ENCODE measurements around the gene TP53TG5. TPM values are rescaled to one million over a fixed set of nuclear protein-coding genes. Genes with fewer than 3 reads are reported as not detected.
A peak's percentile ranks its signal among the peaks of the same experiment; 100 is the strongest.

TP53TG5 gene
- total RNA-seq, 4 donors from 2014 or later, result not detected

DNA sequence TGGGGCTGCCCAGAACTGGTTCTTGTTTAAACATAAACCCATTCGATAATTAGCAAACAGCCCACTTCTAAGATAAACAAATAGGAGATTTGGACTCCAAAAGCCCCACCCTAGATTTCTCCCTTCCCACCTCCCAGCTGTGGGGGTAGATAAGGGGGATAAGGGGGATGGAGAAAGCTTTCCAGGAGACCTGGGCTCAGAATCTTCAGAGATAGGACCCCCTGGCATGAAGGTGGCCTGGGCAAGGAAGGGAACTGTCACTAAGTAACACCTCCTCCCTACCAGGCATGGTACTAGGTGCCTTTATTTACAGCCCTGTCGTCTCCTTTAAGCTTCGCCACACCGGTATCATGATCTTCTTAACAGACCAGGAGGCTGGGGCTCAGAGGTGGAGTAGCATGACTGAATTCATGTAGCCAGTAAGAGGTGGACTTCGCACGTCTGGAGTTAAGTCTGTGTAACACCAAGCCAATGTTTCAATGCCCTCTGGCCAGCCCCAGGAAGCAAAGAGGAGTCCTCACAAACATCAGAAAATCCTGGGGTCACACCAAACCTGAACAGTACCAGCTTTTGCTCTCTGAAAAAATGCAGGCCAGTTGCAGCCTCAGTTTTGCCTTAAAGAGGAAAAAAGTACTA lies 34.5 kb downstream of the TP53TG5 start:
- in situ Hi-C loops (cut with MboI; ENCODE audit: low sequenced_read_pairs in 4 of 4), result loop anchor here in 2 of 4 donors (25.0 kb wide), 2 partner anchors 1131 to 1156 kb away; partner anchors contain the start of genes JPH2 (in 1 of the 2) and OSER1 (in 1 of the 2)
- peaks cover 64 to 83% of the 10 kb centered on the region in 2 donors for H3K4me1 ChIP-seq

DNA sequence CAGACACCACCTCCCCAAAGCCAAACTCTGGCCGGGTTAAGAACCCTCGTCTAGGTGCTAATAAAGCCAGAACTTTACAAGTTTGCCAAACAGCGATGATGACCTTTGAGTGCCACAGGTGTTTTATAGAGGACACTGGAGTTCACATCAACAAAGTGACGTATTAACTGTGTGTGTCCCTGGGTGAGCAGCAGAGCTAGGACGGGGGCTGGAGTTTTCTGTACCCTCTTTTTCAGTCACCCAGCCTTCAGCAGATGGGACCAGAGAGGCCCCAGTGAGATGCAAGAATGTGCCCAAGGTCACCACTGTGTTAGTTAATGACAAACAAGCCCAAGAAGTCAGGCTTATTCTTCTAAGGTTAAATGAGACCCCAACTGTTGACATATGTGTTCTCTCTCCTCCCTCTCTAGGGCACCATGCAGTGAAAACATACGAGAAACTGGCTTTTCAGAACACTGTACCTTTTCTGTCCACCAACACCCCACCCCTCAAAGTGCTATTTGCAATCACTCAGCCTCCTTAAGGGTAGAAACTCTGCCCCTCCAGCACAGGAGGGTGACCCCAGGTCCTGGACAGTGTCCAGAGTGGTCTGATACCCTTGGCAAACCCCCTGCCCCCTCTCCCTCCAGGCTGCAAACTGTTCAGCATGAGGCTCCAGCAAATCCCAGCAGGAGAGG lies 35.1 kb downstream of the TP53TG5 start:
- DNase-seq, result no peak
- intact Hi-C loops (cut with DNase I; ENCODE audit: low total_unique reads), result loop anchor here (1.0 kb wide), 1 partner anchor 15 kb away; no protein-coding TSS in a partner anchor
- Histone ChIP-seq H3K9me3 (no peaks in the 10 kb centered on the region), H3K27ac (peak overlapping the region; percentile 90 to 100 (median 98)), H3K36me3 (no peaks in the 10 kb centered on the region), H3K4me3 (peak overlapping the region; percentile 17 to 97 (median 74)), H3K27me3 (no peaks in the 10 kb centered on the region), H3K4me1 (peaks cover 70 to 86% of the 10 kb centered on the region in 2 donors)
- in situ Hi-C loops (cut with MboI; ENCODE audit: low sequenced_read_pairs in 4 of 4), result loop anchor here in 2 of 4 donors (25.0 kb wide), 2 partner anchors 1131 to 1156 kb away; partner anchors contain the start of genes JPH2 (in 1 of the 2) and OSER1 (in 1 of the 2)
- ATAC-seq, result peak; percentile 5
- TF ChIP-seq, protein P1, sequence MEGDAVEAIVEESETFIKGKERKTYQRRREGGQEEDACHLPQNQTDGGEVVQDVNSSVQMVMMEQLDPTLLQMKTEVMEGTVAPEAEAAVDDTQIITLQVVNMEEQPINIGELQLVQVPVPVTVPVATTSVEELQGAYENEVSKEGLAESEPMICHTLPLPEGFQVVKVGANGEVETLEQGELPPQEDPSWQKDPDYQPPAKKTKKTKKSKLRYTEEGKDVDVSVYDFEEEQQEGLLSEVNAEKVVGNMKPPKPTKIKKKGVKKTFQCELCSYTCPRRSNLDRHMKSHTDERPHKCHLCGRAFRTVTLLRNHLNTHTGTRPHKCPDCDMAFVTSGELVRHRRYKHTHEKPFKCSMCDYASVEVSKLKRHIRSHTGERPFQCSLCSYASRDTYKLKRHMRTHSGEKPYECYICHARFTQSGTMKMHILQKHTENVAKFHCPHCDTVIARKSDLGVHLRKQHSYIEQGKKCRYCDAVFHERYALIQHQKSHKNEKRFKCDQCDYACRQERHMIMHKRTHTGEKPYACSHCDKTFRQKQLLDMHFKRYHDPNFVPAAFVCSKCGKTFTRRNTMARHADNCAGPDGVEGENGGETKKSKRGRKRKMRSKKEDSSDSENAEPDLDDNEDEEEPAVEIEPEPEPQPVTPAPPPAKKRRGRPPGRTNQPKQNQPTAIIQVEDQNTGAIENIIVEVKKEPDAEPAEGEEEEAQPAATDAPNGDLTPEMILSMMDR (IDR thresholded peaks at IDR 0.05 in 4 of 5, conservative IDR thresholded peaks at IDR 0.05 in 1 of 5), result no peak
- no peak for TF ChIP-seq POLR2A (IDR thresholded peaks at IDR 0.05)

More for the DNA sequence above, 34.5 kb downstream of the TP53TG5 start:
- Histone ChIP-seq H3K27ac (peak overlapping the region; percentile 90 to 100 (median 98)), H3K4me3 (peak overlapping the region; percentile 17 to 97 (median 74)), H3K9me3 (no peaks in the 10 kb centered on the region), H3K27me3 (no peaks in the 10 kb centered on the region), H3K36me3 (no peaks in the 10 kb centered on the region)
- no peak for TF ChIP-seq POLR2A (IDR thresholded peaks at IDR 0.05)
- TF ChIP-seq, protein P1 (IDR thresholded peaks at IDR 0.05 in 4 of 5, conservative IDR thresholded peaks at IDR 0.05 in 1 of 5), result no peak
- no peak for ATAC-seq
- DNase-seq, result peak in 1 of 2 donors; percentile 65
- intact Hi-C loops (cut with DNase I; ENCODE audit: low total_unique reads), result loop anchor here (1.0 kb wide), 1 partner anchor 15 kb away; no protein-coding TSS in a partner anchor

DNA sequence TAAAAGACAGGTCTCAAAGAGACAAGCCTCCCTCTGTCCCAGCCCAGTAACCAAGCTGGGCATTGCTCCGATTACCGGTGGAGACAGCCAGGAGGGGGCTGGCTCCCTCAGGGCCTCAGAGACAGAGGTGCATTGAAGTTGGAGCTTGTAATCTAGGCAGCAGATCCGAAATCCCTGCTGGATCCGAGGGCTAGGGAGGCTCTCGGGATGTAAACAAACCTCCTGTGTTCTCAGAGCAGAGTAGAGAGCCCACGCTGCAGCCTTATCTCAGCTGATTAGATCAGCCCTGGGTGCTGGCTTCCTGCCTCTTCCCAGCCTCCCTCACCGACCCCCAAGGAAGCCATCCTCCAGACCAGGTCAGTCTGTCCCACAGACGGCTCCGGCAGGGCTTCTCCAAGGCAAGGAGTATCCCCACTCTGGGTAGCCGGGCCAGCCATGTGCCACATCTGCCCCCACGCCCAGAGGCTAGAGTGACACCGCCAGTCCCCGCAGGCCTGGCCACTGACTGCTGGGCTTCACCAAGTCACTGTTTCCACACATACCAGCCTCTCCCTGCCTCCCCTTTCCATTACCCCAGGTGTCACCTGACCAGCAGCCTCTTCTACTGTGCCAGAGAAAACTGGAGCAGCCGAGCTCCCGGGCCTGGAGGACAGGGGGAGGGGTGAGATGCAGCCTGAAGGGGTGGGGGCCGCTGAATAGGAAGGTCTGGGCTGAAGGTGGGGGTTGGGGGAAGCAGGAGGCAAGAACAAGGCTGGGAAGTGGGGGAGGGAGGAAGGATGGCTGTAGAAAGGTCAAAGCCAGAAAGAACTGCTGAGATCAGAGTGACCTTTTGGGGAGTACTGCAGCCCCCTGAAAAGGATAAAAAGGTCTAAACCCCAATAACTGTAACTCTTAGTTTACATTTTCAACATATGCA lies 35.9 kb downstream of the TP53TG5 start:
- peak overlapping the region; percentile 90 to 100 (median 98) for H3K27ac ChIP-seq
- DNase-seq (peak; percentile 89 to 96), ATAC-seq (peak; percentile 42 to 50)
- no peaks in the 10 kb centered on the region for H3K36me3 ChIP-seq
- intact Hi-C loops (cut with DNase I; ENCODE audit: low total_unique reads) (loop anchor here (2.0 kb wide), 1 partner anchor 17 kb away; no protein-coding TSS in a partner anchor), in situ Hi-C loops (cut with MboI; ENCODE audit: low sequenced_read_pairs in 4 of 4) (loop anchor here in 2 of 4 donors (25.0 kb wide), 2 partner anchors 1130 to 1155 kb away; partner anchors contain the start of genes JPH2 (in 1 of the 2) and OSER1 (in 1 of the 2))
- H3K4me1 ChIP-seq, result peaks cover 78 to 94% of the 10 kb centered on the region in 2 donors
- no peaks in the 10 kb centered on the region for H3K27me3 ChIP-seq
- TF ChIP-seq, protein P1 (IDR thresholded peaks at IDR 0.05 in 4 of 5, conservative IDR thresholded peaks at IDR 0.05 in 1 of 5), result no peak
- peak; percentile 88 to 91 for TF ChIP-seq POLR2A (IDR thresholded peaks at IDR 0.05)
- H3K4me3 ChIP-seq, result peak overlapping the region; percentile 48 to 97 (median 75)
- no peaks in the 10 kb centered on the region for H3K9me3 ChIP-seq

DNA sequence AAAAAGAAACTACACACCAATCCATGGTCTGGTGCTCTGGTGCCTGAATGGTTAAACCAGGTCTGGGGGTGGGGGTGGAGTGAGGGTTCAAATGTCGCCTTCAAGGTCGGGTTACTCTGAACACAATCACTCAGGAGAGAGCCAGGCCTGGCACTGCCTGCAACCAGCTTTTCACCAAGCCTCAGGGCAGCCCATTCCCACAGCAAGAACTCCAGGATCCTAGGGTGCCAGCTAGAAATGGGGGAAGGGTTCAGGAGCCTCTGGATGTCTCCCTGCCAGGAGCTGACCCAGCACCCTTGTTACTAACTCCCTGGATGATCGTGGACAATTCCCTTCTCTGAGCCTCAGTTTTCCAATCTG lies 36.6 kb downstream of the TP53TG5 start:
- TF ChIP-seq, protein P1 (IDR thresholded peaks at IDR 0.05 in 4 of 5, conservative IDR thresholded peaks at IDR 0.05 in 1 of 5), result no peak
- no peak for TF ChIP-seq POLR2A (IDR thresholded peaks at IDR 0.05)
- H3K27ac ChIP-seq, result peak overlapping the region; percentile 90 to 100 (median 98)

More for the DNA sequence above, 36.6 kb downstream of the TP53TG5 start:
- ATAC-seq, result no peak
- H3K4me1 ChIP-seq, result peaks cover 83 to 93% of the 10 kb centered on the region in 2 donors
- H3K4me3 ChIP-seq, result peak overlapping the region; percentile 48 to 97 (median 75)
- in situ Hi-C loops (cut with MboI; ENCODE audit: low sequenced_read_pairs in 4 of 4) (loop anchor here in 2 of 4 donors (25.0 kb wide), 2 partner anchors 1129 to 1154 kb away; partner anchors contain the start of genes JPH2 (in 1 of the 2) and OSER1 (in 1 of the 2)), intact Hi-C loops (cut with DNase I; ENCODE audit: low total_unique reads) (loop anchor here (2.0 kb wide), 1 partner anchor 17 kb away; no protein-coding TSS in a partner anchor)
- H3K9me3 ChIP-seq, result no peaks in the 10 kb centered on the region
- peak in 1 of 2 donors; percentile 75 for DNase-seq
- H3K36me3 ChIP-seq, result no peaks in the 10 kb centered on the region
- H3K27me3 ChIP-seq, result no peaks in the 10 kb centered on the region

All from gastrocnemius medialis (tissue), 4 donors.